ENCODE measurements around the gene PDS5B.
"Not testable (repeated sequence)": the region's sequence is repeated elsewhere in the genome, so short reads cannot be mapped to it uniquely, and the experiment has no call there.

Gene PDS5B

GRCh38 chr13:32650705-32651311, 64.6 kb downstream of the PDS5B start:
- peak in 1 of 2 donors; percentile 52 for DNase-seq (ENCODE audit: low read depth in 1 of 2, low spot score in 1 of 2)

- no peak for DNase-seq (ENCODE audit: low read depth in 1 of 2, low spot score in 1 of 2)
These were observed 71.1 kb downstream of the PDS5B start for GRCh38 chr13:32657309-32657708.

- DNase-seq (ENCODE audit: low read depth in 1 of 2, low spot score in 1 of 2) = no peak
These were observed 73.5 kb downstream of the PDS5B start for GRCh38 chr13:32659736-32660135.

GRCh38 chr13:32660227-32660626, 74.0 kb downstream of the PDS5B start:
- no peak for DNase-seq (ENCODE audit: low read depth in 1 of 2, low spot score in 1 of 2)

- no peak for DNase-seq (ENCODE audit: low read depth in 1 of 2, low spot score in 1 of 2)
These were observed 75.4 kb downstream of the PDS5B start for GRCh38 chr13:32661685-32662084.

- DNase-seq (ENCODE audit: low read depth in 1 of 2, low spot score in 1 of 2) = no peak
These were observed 77.4 kb downstream of the PDS5B start for GRCh38 chr13:32663660-32664059.

- DNase-seq (ENCODE audit: low read depth in 1 of 2, low spot score in 1 of 2) = no peak
These were observed 80.8 kb downstream of the PDS5B start for GRCh38 chr13:32666990-32667571.

GRCh38 chr13:32669030-32669646, 82.9 kb downstream of the PDS5B start:
- no peak for DNase-seq (ENCODE audit: low read depth in 1 of 2, low spot score in 1 of 2)

GRCh38 chr13:32674503-32674902, 88.3 kb downstream of the PDS5B start:
- no peak for DNase-seq (ENCODE audit: low read depth in 1 of 2, low spot score in 1 of 2)

- no peak for DNase-seq (ENCODE audit: low read depth in 1 of 2, low spot score in 1 of 2)
These were observed 90.0 kb downstream of the PDS5B start for GRCh38 chr13:32676242-32676641.

GRCh38 chr13:32682130-32682529, 95.9 kb downstream of the PDS5B start:
- DNase-seq (ENCODE audit: low read depth in 1 of 2, low spot score in 1 of 2) = no peak

GRCh38 chr13:32682740-32683139, 96.5 kb downstream of the PDS5B start:
- no peak for DNase-seq (ENCODE audit: low read depth in 1 of 2, low spot score in 1 of 2)

GRCh38 chr13:32687275-32687674, 101.0 kb downstream of the PDS5B start:
- DNase-seq (ENCODE audit: low read depth in 1 of 2, low spot score in 1 of 2) = no peak

GRCh38 chr13:32695602-32696250, 109.5 kb downstream of the PDS5B start:
- DNase-seq (ENCODE audit: low read depth in 1 of 2, low spot score in 1 of 2) = no peak

- DNase-seq (ENCODE audit: low read depth in 1 of 2, low spot score in 1 of 2) = no peak
These were observed 121.2 kb downstream of the PDS5B start for GRCh38 chr13:32707471-32707870.

- DNase-seq (ENCODE audit: low read depth in 1 of 2, low spot score in 1 of 2) = no peak
These were observed 127.1 kb downstream of the PDS5B start for GRCh38 chr13:32713397-32713796.

- not testable (repeated sequence) for DNase-seq (ENCODE audit: low read depth in 1 of 2, low spot score in 1 of 2)
These were observed 129.9 kb downstream of the PDS5B start for GRCh38 chr13:32716201-32716600.

- no peak for DNase-seq (ENCODE audit: low read depth in 1 of 2, low spot score in 1 of 2)
These were observed 133.8 kb downstream of the PDS5B start for GRCh38 chr13:32720026-32720425.

GRCh38 chr13:32721131-32722034, 135.1 kb downstream of the PDS5B start:
- DNase-seq (ENCODE audit: low read depth in 1 of 2, low spot score in 1 of 2) = not testable (repeated sequence)

- no peak for DNase-seq (ENCODE audit: low read depth in 1 of 2, low spot score in 1 of 2)
These were observed 136.1 kb downstream of the PDS5B start for GRCh38 chr13:32722340-32722739.

- DNase-seq (ENCODE audit: low read depth in 1 of 2, low spot score in 1 of 2) = no peak
These were observed 137.7 kb downstream of the PDS5B start for GRCh38 chr13:32723987-32724386.
